ENCODE measurements around the gene ARFGAP1.

Gene ARFGAP1

GRCh38 chr20:63310265-63310991 lies 37.8 kb downstream of the ARFGAP1 start:
- no peak for DNase-seq

- no peak for DNase-seq
Measured at GRCh38 chr20:63311186-63311832, 38.7 kb downstream of the ARFGAP1 start.

- DNase-seq, result no peak
Measured at GRCh38 chr20:63311833-63312243, 39.2 kb downstream of the ARFGAP1 start.

- no peak for DNase-seq
Measured at GRCh38 chr20:63312273-63312672, 39.7 kb downstream of the ARFGAP1 start.

GRCh38 chr20:63312690-63313348 lies 40.2 kb downstream of the ARFGAP1 start:
- no peak for DNase-seq

- no peak for DNase-seq
Measured at GRCh38 chr20:63313349-63314014, 40.9 kb downstream of the ARFGAP1 start.

- DNase-seq, result no peak
Measured at GRCh38 chr20:63314015-63314471, 41.4 kb downstream of the ARFGAP1 start.

- no peak for DNase-seq
Measured at GRCh38 chr20:63314566-63315239, 42.1 kb downstream of the ARFGAP1 start.

GRCh38 chr20:63315240-63315689 lies 42.7 kb downstream of the ARFGAP1 start:
- no peak for DNase-seq

- DNase-seq, result no peak
Measured at GRCh38 chr20:63315731-63316491, 43.3 kb downstream of the ARFGAP1 start.

- no peak for DNase-seq
Measured at GRCh38 chr20:63316502-63316921, 43.9 kb downstream of the ARFGAP1 start.

- no peak for DNase-seq
Measured at GRCh38 chr20:63317061-63317460, 44.4 kb downstream of the ARFGAP1 start.

- DNase-seq, result no peak
Measured at GRCh38 chr20:63317601-63318291, 45.1 kb downstream of the ARFGAP1 start.

GRCh38 chr20:63318391-63319163 lies 46.0 kb downstream of the ARFGAP1 start:
- DNase-seq, result no peak

GRCh38 chr20:63319164-63320040 lies 46.8 kb downstream of the ARFGAP1 start:
- no peak for DNase-seq

GRCh38 chr20:63320041-63320511 lies 47.5 kb downstream of the ARFGAP1 start:
- DNase-seq, result no peak

- DNase-seq, result no peak
Measured at GRCh38 chr20:63320616-63321147, 48.1 kb downstream of the ARFGAP1 start.

- no peak for DNase-seq
Measured at GRCh38 chr20:63321148-63321831, 48.7 kb downstream of the ARFGAP1 start.

All from NCI-H1105 (cell line).